OCI-M1 (cell line): Measurements from ENCODE around the gene MIA.
"Not testable (repeated sequence)": the region's sequence is repeated elsewhere in the genome, so short reads cannot be mapped to it uniquely, and the experiment has no call there.

Source experiments
- DNase-seq: peaks from one replicate; lab custom pipeline; 2025; lab: John Stamatoyannopoulos, UW

MIA gene

DNA sequence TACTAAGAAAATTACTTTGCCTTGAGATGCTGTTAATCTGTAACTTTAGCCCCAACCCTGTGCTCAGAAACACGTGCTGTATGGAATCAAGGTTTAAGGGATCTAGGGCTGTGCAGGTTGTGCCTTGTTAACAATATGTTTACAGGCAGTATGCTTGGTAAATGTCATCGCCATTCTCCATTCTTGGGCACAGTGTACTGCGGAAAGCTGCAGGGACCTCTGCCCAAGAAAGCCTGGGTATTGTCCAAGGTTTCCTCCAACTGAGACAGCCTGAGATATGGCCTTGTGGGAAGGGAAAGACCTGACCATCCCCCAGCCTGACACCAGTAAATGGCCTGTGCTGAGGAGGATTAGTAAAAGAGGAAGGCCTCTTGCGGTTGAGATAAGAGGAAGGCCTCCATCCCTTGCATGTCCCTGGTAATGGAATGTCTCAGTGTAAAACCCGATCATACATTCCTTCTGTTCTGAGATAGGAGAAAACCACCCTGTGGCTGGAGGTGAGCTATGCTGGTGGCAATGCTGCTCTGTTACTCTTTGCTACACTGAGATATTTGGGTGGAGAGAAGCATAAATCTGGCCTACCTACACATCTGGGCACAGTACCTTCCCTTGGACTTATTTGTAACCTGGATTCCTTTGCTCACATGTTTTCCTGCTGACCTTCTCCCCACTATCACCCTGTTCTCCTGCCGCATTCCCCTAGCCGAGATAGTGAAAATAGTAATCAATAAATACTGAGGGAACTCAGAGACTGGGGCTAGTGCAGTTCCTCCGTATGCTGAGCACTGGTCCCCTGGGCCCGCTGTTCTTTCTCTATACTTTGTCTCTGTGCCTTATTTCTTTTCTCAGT lies 47.6 kb downstream of the MIA start:
- peak; percentile 99 for DNase-seq

DNA sequence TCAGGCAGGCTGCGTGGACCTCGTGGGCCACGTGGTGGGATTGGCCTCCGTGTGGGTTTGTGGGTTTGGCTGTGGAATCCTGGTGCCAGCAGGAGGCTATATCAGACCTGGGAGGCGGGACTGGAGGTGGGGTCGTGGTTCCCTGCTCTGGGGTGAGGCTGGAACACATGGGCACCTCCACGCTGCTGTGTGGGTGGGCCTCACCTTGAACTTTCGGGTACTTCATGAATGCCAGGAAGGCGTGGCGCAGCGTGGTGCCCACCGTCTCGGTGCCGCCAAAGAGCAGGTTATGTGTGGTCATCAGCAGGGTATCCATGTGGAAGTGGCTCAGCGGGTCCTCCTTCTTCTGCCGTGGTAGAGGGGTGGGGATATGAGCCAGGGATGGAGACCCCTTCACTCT lies 49.6 kb downstream of the MIA start:
- DNase-seq, result not testable (repeated sequence)

DNA sequence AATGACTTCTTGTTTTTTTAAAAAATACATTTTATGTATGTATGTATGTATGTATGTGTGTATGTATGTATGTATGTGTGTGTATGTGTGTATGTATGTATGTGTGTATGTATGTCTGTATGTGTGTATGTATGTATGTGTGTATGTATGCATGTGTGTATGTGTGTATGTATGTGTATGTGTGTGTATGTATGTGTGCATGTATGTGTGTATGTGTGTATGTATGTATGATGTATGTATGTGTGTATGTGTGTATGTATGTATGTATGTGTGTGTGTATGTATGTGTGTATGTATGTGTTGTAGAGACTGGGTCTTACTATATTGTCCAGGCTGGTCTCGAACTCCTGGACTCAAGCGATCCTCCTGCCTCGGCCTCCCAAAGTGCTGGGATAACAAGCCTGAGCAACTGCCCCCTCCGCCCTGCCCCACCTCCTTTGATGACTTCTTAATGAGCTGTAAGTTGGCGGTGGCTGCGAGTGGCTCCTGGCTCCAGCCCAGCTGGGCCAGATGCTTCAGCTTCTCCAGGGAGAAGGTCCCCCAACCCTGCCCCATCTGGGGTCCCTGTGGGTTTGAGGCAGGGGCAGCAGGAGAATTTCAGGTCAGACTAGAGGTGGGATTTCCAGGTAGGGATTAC lies 50.3 kb downstream of the MIA start:
- DNase-seq, result not testable (repeated sequence)

- not testable (repeated sequence) for DNase-seq
Observed at GRCh38 chr19:40826312-40826698, 51.0 kb downstream of the MIA start.

DNA sequence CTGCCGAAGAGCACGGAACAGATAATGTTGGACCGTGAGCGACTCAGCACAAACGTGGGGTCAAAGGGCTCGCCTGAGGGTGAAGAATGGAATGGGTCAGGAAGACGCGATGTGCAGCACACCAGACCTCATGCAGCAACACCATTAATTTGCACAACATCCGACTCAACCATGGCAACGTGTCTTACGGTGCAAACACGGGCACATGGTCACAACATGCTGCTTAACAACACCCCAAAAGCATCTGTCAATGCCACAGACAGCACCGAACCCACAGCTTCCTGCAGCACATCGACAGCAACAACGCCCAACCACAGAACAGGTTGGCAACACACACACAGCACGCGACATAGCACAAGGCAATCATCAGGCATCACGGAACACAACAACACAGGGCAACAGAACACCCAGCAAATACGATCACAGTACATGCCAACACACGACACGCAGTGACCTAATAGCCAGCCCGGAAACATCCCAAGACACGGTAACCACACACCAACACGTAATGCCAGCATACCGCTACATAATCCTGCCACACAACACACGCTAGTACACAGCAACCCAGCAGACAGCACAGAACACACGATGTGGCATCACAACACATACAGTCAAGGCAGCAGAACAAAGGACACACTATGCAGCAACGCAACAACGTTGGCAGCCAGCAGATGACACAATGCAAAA lies 51.5 kb downstream of the MIA start:
- not testable (repeated sequence) for DNase-seq
